ENCODE results near the gene ALLC.
"Not testable (repeated sequence)": the region's sequence is repeated elsewhere in the genome, so short reads cannot be mapped to it uniquely, and the experiment has no call there.

ALLC gene

DNA sequence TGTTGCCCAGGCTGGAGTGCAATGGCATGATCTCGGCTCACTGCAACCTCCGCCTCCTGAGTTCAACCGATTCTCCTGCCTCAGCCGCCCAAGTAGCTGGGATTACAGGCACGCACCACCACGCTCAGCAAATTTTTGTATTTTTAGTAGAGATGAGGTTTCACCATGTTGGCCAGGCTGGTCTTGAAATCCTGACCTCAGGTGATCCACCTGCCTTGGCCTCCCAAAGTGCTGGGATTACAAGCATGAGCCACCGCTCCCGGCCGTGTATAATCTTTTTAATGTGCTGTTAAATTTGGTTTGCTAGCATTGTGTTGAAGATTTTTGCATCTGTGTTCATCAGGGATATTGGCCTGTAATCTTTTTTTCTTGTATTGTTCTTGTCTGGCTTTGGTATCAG, 38.3 kb upstream of the ALLC start:
- H3K4me3 Mint-ChIP-seq; H3K27me3 Mint-ChIP-seq; H3K27ac Mint-ChIP-seq; H3K9me3 Mint-ChIP-seq (ENCODE audit: low read depth); H3K4me1 Mint-ChIP-seq (ENCODE audit: low read depth): not testable (repeated sequence)
- H3K36me3 Mint-ChIP-seq, result peaks cover 10% of the 10 kb centered on the region

DNA sequence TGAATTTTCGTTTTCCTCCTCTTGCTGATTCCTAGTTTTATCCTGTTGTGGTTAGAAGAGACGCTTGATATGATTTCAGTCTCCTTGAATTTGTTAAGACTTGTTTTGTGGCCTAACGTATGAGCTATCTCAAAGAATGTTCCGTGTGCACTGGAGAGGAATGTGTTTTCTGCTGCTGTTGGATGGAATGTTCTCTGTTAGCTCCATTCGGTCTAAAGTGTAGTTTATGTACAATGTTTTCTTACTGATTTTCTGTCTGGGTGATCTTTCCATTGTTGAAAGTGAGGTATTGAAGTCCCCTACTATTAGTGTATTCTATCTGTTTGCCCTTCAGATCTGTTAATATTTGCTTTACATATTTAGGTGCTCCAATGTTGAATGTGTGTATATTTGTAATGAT, 37.2 kb upstream of the ALLC start:
- H3K27me3 Mint-ChIP-seq, result peaks cover 2% of the 10 kb centered on the region
- no peak overlapping the region for H3K27ac Mint-ChIP-seq
- H3K9me3 Mint-ChIP-seq (ENCODE audit: low read depth), result no peaks in the 10 kb centered on the region
- H3K4me3 Mint-ChIP-seq, result no peak overlapping the region
- H3K36me3 Mint-ChIP-seq, result peaks cover 6% of the 10 kb centered on the region
- no peaks in the 10 kb centered on the region for H3K4me1 Mint-ChIP-seq (ENCODE audit: low read depth)

GRCh38 chr2:3622967-3623366, 35.0 kb upstream of the ALLC start:
- H3K27me3 Mint-ChIP-seq, result peaks cover 5% of the 10 kb centered on the region
- H3K36me3 Mint-ChIP-seq, result peaks cover 3% of the 10 kb centered on the region
- no peak overlapping the region for H3K27ac Mint-ChIP-seq
- H3K4me1 Mint-ChIP-seq (ENCODE audit: low read depth), result no peaks in the 10 kb centered on the region
- no peaks in the 10 kb centered on the region for H3K9me3 Mint-ChIP-seq (ENCODE audit: low read depth)
- H3K4me3 Mint-ChIP-seq, result no peak overlapping the region

GRCh38 chr2:3624059-3624794, 33.8 kb upstream of the ALLC start:
- peaks cover 3% of the 10 kb centered on the region for H3K36me3 Mint-ChIP-seq
- no peaks in the 10 kb centered on the region for H3K4me1 Mint-ChIP-seq (ENCODE audit: low read depth)
- no peak overlapping the region for H3K4me3 Mint-ChIP-seq
- H3K27ac Mint-ChIP-seq, result no peak overlapping the region
- H3K27me3 Mint-ChIP-seq, result peaks cover 5% of the 10 kb centered on the region
- no peaks in the 10 kb centered on the region for H3K9me3 Mint-ChIP-seq (ENCODE audit: low read depth)

DNA sequence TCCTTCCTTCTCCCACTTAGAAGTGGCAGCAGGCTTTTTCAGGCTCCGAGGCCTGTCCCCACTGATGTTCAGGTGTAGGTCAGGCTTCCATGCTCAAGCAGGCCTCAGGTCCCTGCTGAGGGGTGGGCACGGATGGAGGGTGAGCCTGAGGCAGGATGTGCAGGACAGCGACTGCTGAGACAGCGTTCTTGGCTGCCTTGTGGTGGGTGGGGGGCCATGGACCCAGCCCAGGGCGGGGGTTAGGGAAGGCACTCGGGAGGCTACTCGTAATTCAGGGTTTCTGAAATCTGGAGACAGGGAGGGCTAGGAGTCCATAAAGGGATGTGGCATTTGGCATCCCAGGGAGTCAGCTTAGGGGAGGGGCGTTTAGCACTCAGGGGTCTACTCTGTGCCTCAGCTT, 32.8 kb upstream of the ALLC start:
- H3K4me1 Mint-ChIP-seq (ENCODE audit: low read depth), result no peaks in the 10 kb centered on the region
- H3K9me3 Mint-ChIP-seq (ENCODE audit: low read depth), result no peaks in the 10 kb centered on the region
- H3K27ac Mint-ChIP-seq, result no peak overlapping the region
- H3K36me3 Mint-ChIP-seq, result peaks cover 3% of the 10 kb centered on the region
- H3K27me3 Mint-ChIP-seq, result peaks cover 5% of the 10 kb centered on the region
- no peak overlapping the region for H3K4me3 Mint-ChIP-seq

DNA sequence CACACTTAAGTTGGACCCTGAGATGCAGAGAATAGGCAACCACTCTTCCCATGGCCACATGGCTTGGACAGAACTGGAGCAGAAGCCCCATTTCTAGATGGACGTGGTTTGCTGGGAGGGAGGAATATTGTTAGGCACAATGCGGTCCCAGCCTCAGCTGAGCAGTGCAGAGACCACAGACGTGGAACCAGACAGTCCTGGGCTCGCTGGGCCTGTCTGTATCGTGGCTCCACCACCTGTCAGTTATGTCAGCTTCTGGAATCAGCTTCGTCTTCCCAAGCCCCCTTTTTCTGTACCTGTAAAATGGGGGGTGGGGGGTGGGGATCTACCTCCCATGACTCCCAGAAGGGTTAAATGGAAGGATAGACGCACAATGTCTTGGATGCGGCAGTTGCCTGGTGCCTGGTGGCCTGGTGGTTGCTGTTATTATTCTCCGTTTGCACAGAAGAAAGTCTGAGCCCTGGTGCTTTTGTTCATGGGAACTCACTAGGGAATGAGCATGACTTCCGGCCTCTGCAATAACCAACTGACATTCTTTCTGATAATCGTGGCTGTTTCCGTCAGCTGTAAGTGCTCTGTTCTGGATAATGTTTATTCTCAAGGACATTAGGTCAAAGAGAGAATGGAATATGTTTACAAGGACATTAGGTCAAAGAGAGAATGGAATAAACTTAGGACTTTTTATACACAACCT, 31.7 kb upstream of the ALLC start:
- no peak overlapping the region for H3K4me3 Mint-ChIP-seq
- H3K9me3 Mint-ChIP-seq (ENCODE audit: low read depth), result no peaks in the 10 kb centered on the region
- H3K27me3 Mint-ChIP-seq, result peaks cover 5% of the 10 kb centered on the region
- no peaks in the 10 kb centered on the region for H3K4me1 Mint-ChIP-seq (ENCODE audit: low read depth)
- no peak overlapping the region for H3K27ac Mint-ChIP-seq
- H3K36me3 Mint-ChIP-seq, result peaks cover 3% of the 10 kb centered on the region

DNA sequence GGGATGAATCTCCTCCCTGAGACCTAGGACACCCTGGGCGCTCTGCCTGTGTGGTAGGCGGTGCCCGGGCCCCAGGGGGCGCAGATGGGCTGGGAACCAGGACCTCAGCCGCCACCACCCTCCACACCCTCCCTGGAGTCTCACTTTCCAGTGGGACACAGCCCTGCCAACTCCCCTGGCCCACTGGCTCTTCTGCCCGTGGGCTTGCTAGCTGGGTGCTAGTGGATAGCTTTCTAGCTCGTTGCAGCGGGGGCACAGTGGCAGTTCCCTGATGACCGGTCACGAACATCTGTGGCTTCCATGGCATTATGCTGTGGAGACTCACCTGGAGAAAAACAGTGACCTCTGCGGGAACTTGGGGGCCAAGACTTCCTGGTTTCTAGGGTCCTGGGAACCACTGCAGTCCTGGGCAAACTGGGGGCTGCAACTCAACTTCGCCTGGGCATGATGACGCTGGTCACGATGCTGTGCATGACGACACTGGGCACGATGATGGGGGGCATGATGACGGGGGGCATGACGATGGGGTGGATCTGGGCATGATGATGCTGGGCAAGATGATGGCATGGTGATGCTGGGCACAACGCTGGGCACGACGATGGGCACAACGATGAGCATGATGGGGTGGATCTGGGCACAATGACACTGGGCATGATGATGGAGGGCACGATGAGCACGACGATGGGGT, 31.0 kb upstream of the ALLC start:
- Mint-ChIP-seq H3K4me3 (no peak overlapping the region), H3K36me3 (peaks cover 3% of the 10 kb centered on the region), H3K27ac (no peak overlapping the region), H3K9me3 (ENCODE audit: low read depth) (no peaks in the 10 kb centered on the region), H3K27me3 (peaks cover 5% of the 10 kb centered on the region), H3K4me1 (ENCODE audit: low read depth) (no peaks in the 10 kb centered on the region)

- no peak overlapping the region for H3K4me3 Mint-ChIP-seq
- no peaks in the 10 kb centered on the region for H3K9me3 Mint-ChIP-seq (ENCODE audit: low read depth)
- H3K27ac Mint-ChIP-seq, result no peak overlapping the region
- no peaks in the 10 kb centered on the region for H3K4me1 Mint-ChIP-seq (ENCODE audit: low read depth)
- H3K27me3 Mint-ChIP-seq, result peaks cover 5% of the 10 kb centered on the region
- H3K36me3 Mint-ChIP-seq, result peaks cover 3% of the 10 kb centered on the region
These were observed 30.4 kb upstream of the ALLC start for GRCh38 chr2:3627500-3628100.

DNA sequence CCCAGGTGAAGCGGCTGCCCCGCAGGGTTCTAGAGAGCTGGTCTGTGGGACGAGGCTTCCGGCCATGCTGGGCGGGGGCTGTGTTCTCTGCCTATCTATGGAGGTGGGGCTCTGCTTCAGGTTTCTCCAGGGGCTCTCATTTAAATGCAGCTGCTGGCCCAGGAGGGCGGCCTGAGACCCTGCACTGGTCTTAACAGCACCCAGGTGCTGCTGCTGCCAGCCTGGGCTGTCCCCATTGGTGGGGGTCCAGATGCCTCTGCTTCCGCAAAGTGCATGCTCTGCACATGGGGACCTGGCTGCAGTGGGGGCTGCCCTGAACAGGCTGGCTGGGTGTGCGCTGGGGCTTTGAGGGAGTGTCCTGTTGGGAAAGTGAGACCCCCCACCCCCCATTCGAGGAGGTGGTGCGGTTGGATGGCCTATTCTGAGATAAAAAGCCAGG, 29.7 kb upstream of the ALLC start:
- Mint-ChIP-seq H3K9me3 (ENCODE audit: low read depth) (no peaks in the 10 kb centered on the region), H3K36me3 (peaks cover 3% of the 10 kb centered on the region), H3K27me3 (peaks cover 5% of the 10 kb centered on the region), H3K4me1 (ENCODE audit: low read depth) (no peaks in the 10 kb centered on the region), H3K27ac (no peak overlapping the region), H3K4me3 (no peak overlapping the region)

GRCh38 chr2:3628800-3629199, 29.2 kb upstream of the ALLC start:
- Mint-ChIP-seq H3K4me1 (ENCODE audit: low read depth) (no peaks in the 10 kb centered on the region), H3K27ac (no peak overlapping the region), H3K9me3 (ENCODE audit: low read depth) (no peaks in the 10 kb centered on the region), H3K4me3 (no peak overlapping the region), H3K36me3 (no peaks in the 10 kb centered on the region), H3K27me3 (peaks cover 5% of the 10 kb centered on the region)

DNA sequence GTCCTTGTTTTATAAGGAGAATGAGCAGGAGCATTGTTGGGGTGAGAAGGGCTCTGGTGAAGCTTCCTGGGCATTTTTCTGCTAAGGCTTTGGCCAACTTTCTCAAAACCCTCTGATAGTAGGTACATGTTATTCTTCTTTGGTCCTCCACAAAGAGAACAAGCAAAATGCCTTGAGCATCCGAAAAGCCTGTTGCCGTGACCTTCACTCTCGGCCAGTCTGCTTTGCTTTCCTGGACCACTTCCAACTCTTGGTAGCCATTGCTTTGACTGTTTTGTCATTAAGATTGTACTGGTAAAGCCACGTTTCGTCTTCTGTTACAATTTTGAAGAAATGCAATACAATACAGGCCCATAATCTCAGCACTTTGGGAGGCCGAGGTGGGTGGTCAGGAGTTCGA, 27.4 kb upstream of the ALLC start:
- H3K27me3 Mint-ChIP-seq, result peaks cover 3% of the 10 kb centered on the region
- H3K36me3 Mint-ChIP-seq, result no peaks in the 10 kb centered on the region
- H3K4me1 Mint-ChIP-seq (ENCODE audit: low read depth), result no peaks in the 10 kb centered on the region
- no peaks in the 10 kb centered on the region for H3K9me3 Mint-ChIP-seq (ENCODE audit: low read depth)
- H3K4me3 Mint-ChIP-seq, result no peak overlapping the region
- no peak overlapping the region for H3K27ac Mint-ChIP-seq

DNA sequence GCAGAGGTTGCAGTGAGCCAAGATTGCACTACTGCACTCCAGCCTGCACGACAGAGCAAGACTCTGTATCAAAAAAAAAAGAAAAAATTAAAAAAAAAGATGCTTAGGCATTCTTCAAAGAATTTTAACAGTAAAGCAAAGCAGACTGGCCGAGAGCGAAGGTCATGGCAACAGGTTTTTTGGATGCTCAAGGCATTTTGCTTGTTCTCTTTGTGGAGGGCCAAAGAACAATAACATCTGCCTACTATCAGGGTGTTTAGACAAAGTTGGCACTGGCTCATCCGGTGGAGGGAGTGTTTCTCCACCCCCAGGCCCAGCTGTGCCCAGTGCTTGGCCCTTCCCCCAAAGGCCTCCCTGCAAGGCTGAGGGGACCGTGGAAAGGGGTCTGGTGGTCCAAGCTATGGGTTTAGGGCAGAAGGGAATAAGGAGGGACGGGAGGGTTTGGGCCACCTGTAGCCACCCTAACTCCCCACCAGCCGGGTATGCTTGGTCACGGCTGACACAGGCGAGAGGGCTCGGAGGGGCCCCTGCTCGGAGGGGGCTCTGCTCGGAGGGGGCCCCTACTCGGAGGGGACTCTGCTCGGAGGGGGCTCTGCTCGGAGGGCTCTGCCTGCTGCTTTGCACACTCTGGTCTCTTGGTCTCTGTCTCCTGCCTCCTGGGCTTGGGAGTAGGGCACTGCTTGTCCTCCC, 26.7 kb upstream of the ALLC start:
- Mint-ChIP-seq H3K36me3 (no peaks in the 10 kb centered on the region), H3K4me1 (ENCODE audit: low read depth) (no peaks in the 10 kb centered on the region), H3K9me3 (ENCODE audit: low read depth) (no peaks in the 10 kb centered on the region), H3K27me3 (peaks cover 3% of the 10 kb centered on the region), H3K4me3 (no peak overlapping the region), H3K27ac (no peak overlapping the region)

DNA sequence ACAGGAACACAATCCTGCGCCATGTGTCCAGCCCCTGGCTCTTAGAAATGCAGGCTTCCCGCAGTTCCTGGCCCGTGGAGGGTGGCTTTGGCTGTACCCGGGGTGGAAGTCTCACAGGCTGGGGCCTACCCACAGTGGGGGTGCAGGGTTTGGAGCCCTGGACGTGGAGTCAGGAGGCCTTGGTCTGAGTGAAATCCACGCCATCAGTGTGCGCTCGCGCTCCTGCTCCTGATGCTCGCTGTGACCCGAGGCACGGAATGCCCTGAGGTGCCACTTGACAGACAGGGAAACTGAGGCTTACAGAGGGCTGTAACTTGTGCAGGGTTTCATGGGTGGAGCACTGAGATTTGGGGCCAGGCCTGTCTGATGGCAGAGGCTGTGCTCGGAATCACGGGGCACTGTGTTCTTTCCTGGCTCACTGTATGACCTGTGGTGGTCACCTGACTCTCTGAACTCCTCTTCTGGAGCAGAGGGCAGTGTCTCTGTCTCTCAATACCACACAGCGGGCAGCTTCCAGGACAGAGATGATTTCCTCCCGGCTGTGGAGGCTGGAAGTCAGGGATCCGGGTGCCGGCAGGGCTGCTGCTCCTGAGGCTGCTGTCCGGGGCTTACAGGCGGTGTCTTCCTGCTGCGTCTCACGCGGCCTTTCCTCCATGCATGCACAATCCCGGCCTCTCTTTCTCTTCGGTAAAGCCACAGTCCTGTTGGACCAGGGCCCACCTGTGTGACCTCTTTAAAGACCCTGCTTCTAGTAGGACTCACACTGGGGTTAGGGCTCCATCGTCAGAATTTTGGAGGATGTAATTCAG, 25.9 kb upstream of the ALLC start:
- no peak overlapping the region for H3K27ac Mint-ChIP-seq
- no peaks in the 10 kb centered on the region for H3K4me1 Mint-ChIP-seq (ENCODE audit: low read depth)
- H3K9me3 Mint-ChIP-seq (ENCODE audit: low read depth), result no peaks in the 10 kb centered on the region

More for the DNA sequence above, 25.9 kb upstream of the ALLC start:
- Mint-ChIP-seq H3K4me3 (no peak overlapping the region), H3K36me3 (no peaks in the 10 kb centered on the region), H3K27me3 (peaks cover 3% of the 10 kb centered on the region)

All from activated naive CD8-positive, alpha-beta T cell (primary cell).